ENCODE measurements around the gene DARS2.

DNA sequence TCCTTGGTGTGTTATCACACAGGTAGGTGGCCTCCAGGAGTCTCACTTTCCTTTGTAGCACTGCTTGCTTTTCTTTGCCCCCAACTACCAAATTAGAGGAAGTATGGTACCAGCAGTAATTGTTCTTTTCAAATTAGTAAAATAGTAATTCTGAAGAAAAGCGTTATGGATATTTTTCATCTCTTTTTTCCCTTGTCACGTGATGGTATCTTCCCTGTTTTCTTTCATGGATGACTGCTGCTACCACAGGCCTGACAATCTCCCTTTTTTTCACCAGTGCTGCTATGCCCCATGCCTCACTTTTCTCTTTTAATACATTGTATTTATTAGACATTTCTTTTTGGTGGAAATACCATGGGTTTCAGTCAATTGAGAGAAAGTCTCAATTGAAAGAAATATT is 47.0 kb downstream of the DARS2 start:
- TF ChIP-seq, protein P1, sequence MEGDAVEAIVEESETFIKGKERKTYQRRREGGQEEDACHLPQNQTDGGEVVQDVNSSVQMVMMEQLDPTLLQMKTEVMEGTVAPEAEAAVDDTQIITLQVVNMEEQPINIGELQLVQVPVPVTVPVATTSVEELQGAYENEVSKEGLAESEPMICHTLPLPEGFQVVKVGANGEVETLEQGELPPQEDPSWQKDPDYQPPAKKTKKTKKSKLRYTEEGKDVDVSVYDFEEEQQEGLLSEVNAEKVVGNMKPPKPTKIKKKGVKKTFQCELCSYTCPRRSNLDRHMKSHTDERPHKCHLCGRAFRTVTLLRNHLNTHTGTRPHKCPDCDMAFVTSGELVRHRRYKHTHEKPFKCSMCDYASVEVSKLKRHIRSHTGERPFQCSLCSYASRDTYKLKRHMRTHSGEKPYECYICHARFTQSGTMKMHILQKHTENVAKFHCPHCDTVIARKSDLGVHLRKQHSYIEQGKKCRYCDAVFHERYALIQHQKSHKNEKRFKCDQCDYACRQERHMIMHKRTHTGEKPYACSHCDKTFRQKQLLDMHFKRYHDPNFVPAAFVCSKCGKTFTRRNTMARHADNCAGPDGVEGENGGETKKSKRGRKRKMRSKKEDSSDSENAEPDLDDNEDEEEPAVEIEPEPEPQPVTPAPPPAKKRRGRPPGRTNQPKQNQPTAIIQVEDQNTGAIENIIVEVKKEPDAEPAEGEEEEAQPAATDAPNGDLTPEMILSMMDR (IDR thresholded peaks at IDR 0.05): no peak
- TF ChIP-seq POLR2AphosphoS5 (IDR thresholded peaks at IDR 0.05): no peak
- TF ChIP-seq POLR2A (IDR thresholded peaks at IDR 0.05): no peak
- TF ChIP-seq EP300 (IDR thresholded peaks at IDR 0.05): no peak
